RWPE2 (cell line): ENCODE data around the gene DTX4.

ENCODE experiments used
- ATAC-seq: fragments of 200-7000 bp; cut with Tn5 transposase; 3 replicates; pipeline ENCODE4 v1.9.1; 2021; ENCODE audit warnings: low read depth
- DNase-seq: peaks from one replicate; pipeline ENCODE4 v3.0.0-alpha.2; 2020; ENCODE audit warnings: low spot score
- H3K27ac ChIP-seq: fragments of 450-650 bp; 2 replicates; pipeline ENCODE4 v1.5.1; 2017; ENCODE audit warnings: mild to moderate bottlenecking; ENCODE audit not compliant: poor library complexity, severe bottlenecking
- H3K27me3 ChIP-seq: fragments of 250-450 bp; sonication (Bioruptor Pico); 2 replicates; pipeline ENCODE4 v1.5.1; 2021; ENCODE audit warnings: mild to moderate bottlenecking, moderate library complexity; ENCODE audit not compliant: insufficient read depth, poor library complexity, severe bottlenecking
- H3K36me3 ChIP-seq: fragments of 250-450 bp; sonication (Bioruptor Pico); 2 replicates; pipeline ENCODE4 v1.5.1; 2020; ENCODE audit warnings: low read depth, mild to moderate bottlenecking, moderate library complexity
- H3K4me1 ChIP-seq: fragments of 250-450 bp; sonication (Bioruptor Pico); 2 replicates; pipeline ENCODE4 v1.5.1; 2021; ENCODE audit warnings: mild to moderate bottlenecking, moderate library complexity; ENCODE audit not compliant: insufficient read depth, poor library complexity, severe bottlenecking
- H3K4me3 ChIP-seq: fragments of 250-450 bp; sonication (Bioruptor Pico); 2 replicates; pipeline ENCODE4 v1.5.1; 2021; ENCODE audit warnings: mild to moderate bottlenecking, moderate library complexity; ENCODE audit not compliant: severe bottlenecking
- H3K9me3 ChIP-seq: fragments of 250-450 bp; sonication (Bioruptor Pico); 2 replicates; pipeline ENCODE4 v1.5.1; 2021; ENCODE audit warnings: mild to moderate bottlenecking, moderate library complexity; ENCODE audit not compliant: severe bottlenecking
- TF ChIP-seq, protein P1 (sequence below): fragments of 450-650 bp; IDR thresholded peaks from one replicate; pipeline ENCODE4 v1.5.1; 2017; ENCODE audit warnings: mild to moderate bottlenecking, moderate library complexity; ENCODE audit not compliant: poor library complexity, severe bottlenecking

DTX4 gene

DNA sequence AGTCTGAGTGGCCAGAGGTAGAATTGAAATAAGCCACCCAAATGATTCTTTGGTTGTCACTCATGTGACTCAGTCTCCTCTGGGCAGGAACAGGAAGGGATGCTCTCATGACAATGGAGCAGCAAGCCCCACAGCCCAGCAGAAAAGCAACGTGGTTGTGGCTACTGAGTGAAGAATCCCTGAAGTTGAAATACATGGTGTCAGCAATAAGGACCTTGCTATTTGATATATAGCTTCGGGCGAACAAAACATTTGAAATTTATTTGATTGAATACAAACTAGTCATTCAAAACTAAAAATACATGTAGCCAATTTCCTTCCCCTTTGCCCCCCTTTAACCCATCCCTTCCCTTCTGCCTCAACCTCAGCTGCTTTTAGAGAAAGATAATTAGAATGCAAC, 14.5 kb upstream of the DTX4 start:
- H3K9me3 ChIP-seq = no peaks in the 10 kb centered on the region
- TF ChIP-seq, protein P1, sequence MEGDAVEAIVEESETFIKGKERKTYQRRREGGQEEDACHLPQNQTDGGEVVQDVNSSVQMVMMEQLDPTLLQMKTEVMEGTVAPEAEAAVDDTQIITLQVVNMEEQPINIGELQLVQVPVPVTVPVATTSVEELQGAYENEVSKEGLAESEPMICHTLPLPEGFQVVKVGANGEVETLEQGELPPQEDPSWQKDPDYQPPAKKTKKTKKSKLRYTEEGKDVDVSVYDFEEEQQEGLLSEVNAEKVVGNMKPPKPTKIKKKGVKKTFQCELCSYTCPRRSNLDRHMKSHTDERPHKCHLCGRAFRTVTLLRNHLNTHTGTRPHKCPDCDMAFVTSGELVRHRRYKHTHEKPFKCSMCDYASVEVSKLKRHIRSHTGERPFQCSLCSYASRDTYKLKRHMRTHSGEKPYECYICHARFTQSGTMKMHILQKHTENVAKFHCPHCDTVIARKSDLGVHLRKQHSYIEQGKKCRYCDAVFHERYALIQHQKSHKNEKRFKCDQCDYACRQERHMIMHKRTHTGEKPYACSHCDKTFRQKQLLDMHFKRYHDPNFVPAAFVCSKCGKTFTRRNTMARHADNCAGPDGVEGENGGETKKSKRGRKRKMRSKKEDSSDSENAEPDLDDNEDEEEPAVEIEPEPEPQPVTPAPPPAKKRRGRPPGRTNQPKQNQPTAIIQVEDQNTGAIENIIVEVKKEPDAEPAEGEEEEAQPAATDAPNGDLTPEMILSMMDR = no peak
- H3K4me3 ChIP-seq = no peak overlapping the region
- no peaks in the 10 kb centered on the region for H3K27me3 ChIP-seq
- H3K36me3 ChIP-seq = peaks cover 9% of the 10 kb centered on the region
- no peak for ATAC-seq
- H3K27ac ChIP-seq = no peak overlapping the region
- H3K4me1 ChIP-seq = no peaks in the 10 kb centered on the region
- DNase-seq = no peak

DNA sequence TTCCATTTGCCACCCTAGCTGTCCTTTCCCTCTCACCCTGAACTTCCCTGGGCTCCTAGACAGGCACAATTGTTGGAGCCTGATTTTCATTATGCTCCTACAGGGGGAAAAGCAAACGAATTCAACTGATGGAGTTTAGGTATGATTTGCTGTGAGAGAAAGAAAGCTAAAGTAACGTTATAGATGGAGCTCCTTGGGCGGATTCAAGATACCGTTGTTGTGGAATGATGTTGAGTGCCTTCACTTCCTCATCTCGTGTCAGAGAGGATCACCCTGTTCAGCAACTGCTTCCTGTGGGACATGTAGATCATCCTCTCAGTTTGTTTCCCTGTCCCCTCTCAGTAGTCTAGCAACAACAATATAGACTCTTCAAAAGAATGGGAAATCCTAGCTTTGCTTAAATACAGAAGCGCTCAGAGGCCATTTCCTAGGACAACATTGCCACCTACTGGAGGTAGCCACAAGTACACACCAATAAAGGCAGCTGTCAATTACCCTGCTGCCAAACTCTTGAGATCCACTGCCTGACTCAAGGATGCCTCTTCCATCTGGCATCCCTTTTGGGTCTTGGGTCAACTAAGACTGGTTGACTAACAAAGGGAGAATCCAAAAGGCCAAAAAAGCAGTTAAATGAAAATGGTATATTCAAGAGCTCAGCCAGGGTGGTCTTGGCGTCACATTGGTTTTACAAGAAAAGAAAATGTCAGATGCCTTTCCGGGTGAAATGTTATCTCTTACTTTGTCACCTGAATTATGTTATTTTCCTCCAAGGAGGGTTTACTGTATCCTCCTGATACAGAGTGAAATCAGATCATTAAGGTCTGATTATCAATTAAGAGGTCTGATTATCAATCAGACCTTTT, 13.5 kb upstream of the DTX4 start:
- H3K27ac ChIP-seq = no peak overlapping the region
- H3K4me1 ChIP-seq = no peaks in the 10 kb centered on the region
- ATAC-seq (peak; percentile 91), DNase-seq (no peak)
- H3K27me3 ChIP-seq = no peaks in the 10 kb centered on the region
- H3K36me3 ChIP-seq = no peaks in the 10 kb centered on the region
- TF ChIP-seq, protein P1 = peak; percentile 84
- H3K4me3 ChIP-seq = no peak overlapping the region
- H3K9me3 ChIP-seq = no peaks in the 10 kb centered on the region

DNA sequence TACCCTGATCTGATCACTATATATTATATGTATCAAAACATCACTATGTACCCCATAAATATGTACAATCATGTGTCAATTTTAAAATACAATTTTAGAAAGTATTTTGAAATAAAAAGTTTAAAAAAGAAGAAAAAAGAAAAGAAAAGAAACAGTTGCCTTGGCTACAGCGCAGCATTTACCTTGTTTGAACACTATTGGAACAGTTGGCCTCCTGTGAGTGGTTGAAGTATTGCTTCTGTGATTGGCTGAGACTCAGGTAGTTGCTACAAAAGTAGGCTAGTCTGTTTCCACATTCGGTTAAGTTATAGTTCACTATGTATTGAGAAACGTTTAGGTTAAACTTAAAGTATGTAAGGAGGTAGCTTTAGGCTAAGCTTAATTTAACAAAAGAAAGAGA, 7.9 kb upstream of the DTX4 start:
- no peak overlapping the region for H3K27ac ChIP-seq
- no peaks in the 10 kb centered on the region for H3K36me3 ChIP-seq
- TF ChIP-seq, protein P1 = no peak
- H3K27me3 ChIP-seq = no peaks in the 10 kb centered on the region
- H3K9me3 ChIP-seq = no peaks in the 10 kb centered on the region
- no peak for DNase-seq
- H3K4me3 ChIP-seq = no peak overlapping the region
- no peaks in the 10 kb centered on the region for H3K4me1 ChIP-seq
- no peak for ATAC-seq

DNA sequence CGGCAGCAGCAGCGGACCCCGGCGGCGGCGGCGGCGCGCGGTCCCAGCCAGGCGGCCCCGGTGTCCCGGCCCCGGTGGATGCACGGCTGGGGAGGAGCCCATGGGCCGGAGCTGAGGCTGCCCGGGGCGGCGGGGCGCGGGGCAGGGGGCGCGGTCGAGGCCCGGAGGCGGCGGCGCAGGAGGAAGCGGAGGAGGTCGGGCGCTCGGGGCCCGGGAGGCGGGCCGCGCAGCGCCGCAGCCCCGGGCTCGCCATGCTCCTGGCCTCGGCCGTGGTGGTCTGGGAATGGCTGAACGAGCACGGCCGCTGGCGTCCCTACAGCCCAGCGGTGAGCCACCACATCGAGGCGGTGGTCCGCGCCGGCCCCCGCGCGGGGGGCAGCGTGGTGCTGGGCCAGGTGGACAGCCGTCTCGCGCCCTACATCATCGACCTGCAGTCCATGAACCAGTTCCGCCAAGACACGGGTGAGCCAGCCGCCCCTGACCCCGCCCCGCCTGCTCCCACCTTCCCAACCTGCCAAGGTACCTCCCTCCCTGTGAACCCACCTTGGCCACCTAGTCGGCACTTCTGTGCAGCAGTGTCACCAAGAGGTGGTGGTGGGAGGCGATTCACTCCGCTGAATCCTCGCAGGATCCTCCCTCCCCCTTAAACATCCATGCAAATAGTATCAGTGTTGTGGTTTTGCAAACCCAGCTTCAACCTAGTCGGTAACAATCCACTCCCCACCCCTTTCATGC, 580 bp downstream of the DTX4 start:
- DNase-seq (no peak), ATAC-seq (peak; percentile 2; the same call in 1 of the 3 replicates)
- H3K27ac ChIP-seq = peak overlapping the region; percentile 95
- peaks cover 14% of the 10 kb centered on the region for H3K4me1 ChIP-seq
- TF ChIP-seq, protein P1 = no peak
- no peaks in the 10 kb centered on the region for H3K36me3 ChIP-seq
- H3K9me3 ChIP-seq = no peaks in the 10 kb centered on the region
- H3K27me3 ChIP-seq = no peaks in the 10 kb centered on the region
- peak overlapping the region; percentile 79 for H3K4me3 ChIP-seq
